GM19463 (cell line): ENCODE measurements around the gene WIZ.

Experiments
- ATAC-seq: cut with Tn5 transposase; IDR thresholded peaks from one replicate; pipeline ENCODE4 v1.9.1; 2021; ENCODE audit warnings: mild to moderate bottlenecking, moderate library complexity; ENCODE audit not compliant: unreplicated experiment

Gene WIZ

GRCh38 chr19:15431396-15432017, 18.2 kb downstream of the WIZ start:
- no peak for ATAC-seq

GRCh38 chr19:15430526-15431120, 19.1 kb downstream of the WIZ start:
- ATAC-seq: no peak

GRCh38 chr19:15429825-15430467, 19.8 kb downstream of the WIZ start:
- ATAC-seq: no peak

- ATAC-seq: no peak
These were observed 20.6 kb downstream of the WIZ start for GRCh38 chr19:15428956-15429824.

GRCh38 chr19:15427991-15428471, 21.7 kb downstream of the WIZ start:
- no peak for ATAC-seq

GRCh38 chr19:15427350-15427700, 22.4 kb downstream of the WIZ start:
- ATAC-seq: no peak

- no peak for ATAC-seq
These were observed 23.0 kb downstream of the WIZ start for GRCh38 chr19:15426485-15427349.

GRCh38 chr19:15425321-15425950, 24.3 kb downstream of the WIZ start:
- ATAC-seq: no peak

GRCh38 chr19:15424692-15425272, 25.0 kb downstream of the WIZ start:
- no peak for ATAC-seq

GRCh38 chr19:15424121-15424520, 25.6 kb downstream of the WIZ start:
- ATAC-seq: no peak

GRCh38 chr19:15423130-15423529, 26.6 kb downstream of the WIZ start:
- ATAC-seq: no peak

GRCh38 chr19:15422296-15423075, 27.3 kb downstream of the WIZ start:
- no peak for ATAC-seq

- no peak for ATAC-seq
These were observed 28.0 kb downstream of the WIZ start for GRCh38 chr19:15421721-15422260.

GRCh38 chr19:15421136-15421695, 28.5 kb downstream of the WIZ start:
- no peak for ATAC-seq

GRCh38 chr19:15419413-15420025, 30.2 kb downstream of the WIZ start:
- ATAC-seq: no peak

GRCh38 chr19:15418579-15419412, 31.0 kb downstream of the WIZ start, which contains the start of gene AKAP8L:
AKAP8L (minus strand) TSS chr19:15418988; CDS start chr19:15418923, 65 bp downstream.
- peak; percentile 98 for ATAC-seq

GRCh38 chr19:15418231-15418578, 31.6 kb downstream of the WIZ start:
- ATAC-seq: no peak
